HEK293 (cell line): ENCODE data around the gene PRTN3.
A peak's percentile ranks its signal among the peaks of the same experiment; 100 is the strongest.

Source experiments
- GLI4 ChIP-seq: fragments of 450-650 bp; formaldehyde crosslinking; IDR thresholded peaks from 2 replicates; pipeline ENCODE4 v1.5.1; 2016; ENCODE audit warnings: missing biosample characterization, missing genetic modification characterization
- HOXD13 ChIP-seq: sonication (generic); formaldehyde crosslinking; IDR thresholded peaks from 2 replicates; pipeline ENCODE4 v1.8.0; 2022; ENCODE audit warnings: missing genetic modification reagents, borderline replicate concordance
- SCRT2 ChIP-seq: fragments of 450-650 bp; formaldehyde crosslinking; IDR thresholded peaks from 2 replicates; pipeline ENCODE4 v1.5.1; 2016; ENCODE audit warnings: missing biosample characterization, missing genetic modification characterization
- ZBTB7A ChIP-seq: fragments of 450-650 bp; formaldehyde crosslinking; IDR thresholded peaks from 2 replicates; pipeline ENCODE4 v1.5.1; 2016; ENCODE audit warnings: low read depth, missing biosample characterization, missing genetic modification characterization
- ZNF146 ChIP-seq: fragments of 450-650 bp; formaldehyde crosslinking; IDR thresholded peaks from 2 replicates; pipeline ENCODE4 v1.5.1; 2016; ENCODE audit warnings: missing biosample characterization, missing genetic modification characterization
- ZNF202 ChIP-seq: fragments of 450-650 bp; formaldehyde crosslinking; IDR thresholded peaks from 2 replicates; pipeline ENCODE4 v1.5.1; 2016; ENCODE audit warnings: missing biosample characterization, missing genetic modification characterization, borderline replicate concordance
- ZNF292 ChIP-seq: fragments of 450-650 bp; formaldehyde crosslinking; IDR thresholded peaks from 2 replicates; pipeline ENCODE4 v1.5.1; 2016; ENCODE audit warnings: low read depth, missing biosample characterization, missing genetic modification characterization, borderline replicate concordance
- ZNF302 ChIP-seq: fragments of 450-650 bp; formaldehyde crosslinking; IDR thresholded peaks from 2 replicates; pipeline ENCODE4 v1.5.1; 2016; ENCODE audit warnings: missing biosample characterization, missing genetic modification characterization, low read depth
- ZNF335 ChIP-seq: fragments of 450-650 bp; formaldehyde crosslinking; conservative IDR thresholded peaks from 2 replicates; pipeline ENCODE4 v1.5.1; 2016; ENCODE audit warnings: missing biosample characterization, missing genetic modification characterization
- ZNF394 ChIP-seq: fragments of 450-650 bp; formaldehyde crosslinking; IDR thresholded peaks from 2 replicates; pipeline ENCODE4 v1.5.1; 2016; ENCODE audit warnings: missing biosample characterization, missing genetic modification characterization, mild to moderate bottlenecking, moderate library complexity, borderline replicate concordance
- ZNF426 ChIP-seq: fragments of 450-650 bp; formaldehyde crosslinking; IDR thresholded peaks from 2 replicates; pipeline ENCODE4 v1.5.1; 2017; ENCODE audit warnings: missing biosample characterization, missing genetic modification characterization, mild to moderate bottlenecking, inconsistent platforms, moderate library complexity
- ZNF48 ChIP-seq: fragments of 450-650 bp; formaldehyde crosslinking; IDR thresholded peaks from 2 replicates; pipeline ENCODE4 v1.5.1; 2016; ENCODE audit warnings: missing biosample characterization, missing genetic modification characterization
- ZNF530 ChIP-seq: fragments of 450-650 bp; formaldehyde crosslinking; IDR thresholded peaks from 2 replicates; pipeline ENCODE4 v1.5.1; 2016; ENCODE audit warnings: low read depth, missing biosample characterization, missing genetic modification characterization
- ZNF560 ChIP-seq: fragments of 450-650 bp; formaldehyde crosslinking; IDR thresholded peaks from 2 replicates; pipeline ENCODE4 v1.5.1; 2017; ENCODE audit warnings: missing biosample characterization, missing genetic modification characterization, borderline replicate concordance
- ZNF561 ChIP-seq: fragments of 450-650 bp; IDR thresholded peaks from 2 replicates; pipeline ENCODE4 v1.5.1; 2018; ENCODE audit warnings: missing biosample characterization, missing genetic modification characterization, borderline replicate concordance
- ZNF596 ChIP-seq: fragments of 450-650 bp; IDR thresholded peaks from 2 replicates; pipeline ENCODE4 v1.5.0; 2018; ENCODE audit warnings: missing biosample characterization, mild to moderate bottlenecking, missing genetic modification characterization, moderate library complexity
- TF ChIP-seq, protein P1 (sequence below): fragments of 450-650 bp; formaldehyde crosslinking; IDR thresholded peaks from 2 replicates; pipeline ENCODE4 v1.5.1; 2016; ENCODE audit warnings: missing biosample characterization, missing genetic modification characterization, borderline replicate concordance
- TF ChIP-seq, protein P2 (sequence below): fragments of 450-650 bp; formaldehyde crosslinking; IDR thresholded peaks from 2 replicates; pipeline ENCODE4 v1.5.1; 2016; ENCODE audit warnings: missing biosample characterization, missing genetic modification characterization, borderline replicate concordance
- TF ChIP-seq, protein P3 (sequence below): fragments of 450-650 bp; formaldehyde crosslinking; IDR thresholded peaks from 2 replicates; pipeline ENCODE4 v1.5.1; 2017; ENCODE audit warnings: missing biosample characterization, missing genetic modification characterization
- TF ChIP-seq, protein P4 (sequence below): fragments of 450-650 bp; formaldehyde crosslinking; optimal IDR thresholded peaks from 2 replicates; pipeline ENCODE3; 2016; ENCODE audit warnings: missing biosample characterization, mild to moderate bottlenecking, missing genetic modification characterization
- TF ChIP-seq, protein P5 (sequence below): fragments of 450-650 bp; formaldehyde crosslinking; IDR thresholded peaks from 2 replicates; pipeline ENCODE4 v1.5.1; 2016; ENCODE audit warnings: missing biosample characterization, missing genetic modification characterization, low read depth
- TF ChIP-seq, protein P6 (sequence below): fragments of 450-650 bp; formaldehyde crosslinking; IDR thresholded peaks from 2 replicates; pipeline ENCODE4 v1.5.1; 2016; ENCODE audit warnings: missing biosample characterization, missing genetic modification characterization
- TF ChIP-seq, protein P7 (sequence below): fragments of 450-650 bp; formaldehyde crosslinking; IDR thresholded peaks from 2 replicates; pipeline ENCODE4 v1.5.1; 2017; ENCODE audit warnings: missing biosample characterization, missing genetic modification characterization

PRTN3 gene

DNA sequence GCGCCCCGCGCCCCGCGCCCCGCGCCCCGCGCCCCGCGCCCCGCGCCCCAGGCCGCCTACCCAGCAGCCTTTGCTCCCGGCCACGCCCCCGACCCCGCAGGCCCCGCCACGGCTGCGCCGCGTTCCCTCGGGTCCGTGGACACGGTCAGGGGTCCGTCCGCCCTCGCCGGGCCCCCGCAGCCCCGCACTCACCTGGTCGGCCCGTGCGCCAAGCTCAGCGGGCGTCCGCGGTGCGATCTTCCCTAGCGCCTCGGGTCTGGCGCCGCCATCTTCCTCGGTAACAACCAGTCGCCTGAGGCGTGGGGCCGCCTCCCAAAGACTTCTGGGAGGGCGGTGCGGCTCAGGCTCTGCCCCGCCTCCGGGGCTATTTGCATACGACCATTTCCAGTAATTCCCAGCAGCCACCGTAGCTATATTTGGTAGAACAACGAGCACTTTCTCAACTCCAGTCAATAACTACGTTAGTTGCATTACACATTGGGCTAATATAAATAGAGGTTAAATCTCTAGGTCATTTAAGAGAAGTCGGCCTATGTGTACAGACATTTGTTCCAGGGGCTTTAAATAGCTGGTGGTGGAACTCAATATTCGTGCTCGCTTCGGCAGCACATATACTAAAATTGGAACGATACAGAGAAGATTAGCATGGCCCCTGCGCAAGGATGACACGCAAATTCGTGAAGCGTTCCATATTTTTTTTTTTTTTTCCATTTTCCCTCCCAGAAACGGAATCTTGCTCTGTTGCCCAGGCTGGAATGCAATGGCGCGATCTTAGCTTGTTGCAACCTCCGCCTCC lies 52.3 kb downstream of the PRTN3 start, which contains the start of the genes MED16 and RNU6-9 (continued):
- TF ChIP-seq, protein P1, sequence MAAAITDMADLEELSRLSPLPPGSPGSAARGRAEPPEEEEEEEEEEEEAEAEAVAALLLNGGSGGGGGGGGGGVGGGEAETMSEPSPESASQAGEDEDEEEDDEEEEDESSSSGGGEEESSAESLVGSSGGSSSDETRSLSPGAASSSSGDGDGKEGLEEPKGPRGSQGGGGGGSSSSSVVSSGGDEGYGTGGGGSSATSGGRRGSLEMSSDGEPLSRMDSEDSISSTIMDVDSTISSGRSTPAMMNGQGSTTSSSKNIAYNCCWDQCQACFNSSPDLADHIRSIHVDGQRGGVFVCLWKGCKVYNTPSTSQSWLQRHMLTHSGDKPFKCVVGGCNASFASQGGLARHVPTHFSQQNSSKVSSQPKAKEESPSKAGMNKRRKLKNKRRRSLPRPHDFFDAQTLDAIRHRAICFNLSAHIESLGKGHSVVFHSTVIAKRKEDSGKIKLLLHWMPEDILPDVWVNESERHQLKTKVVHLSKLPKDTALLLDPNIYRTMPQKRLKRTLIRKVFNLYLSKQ (tag by site-specific recombination) = no peak
- TF ChIP-seq GLI4 (tag by site-specific recombination) = no peak
- TF ChIP-seq, protein P2, sequence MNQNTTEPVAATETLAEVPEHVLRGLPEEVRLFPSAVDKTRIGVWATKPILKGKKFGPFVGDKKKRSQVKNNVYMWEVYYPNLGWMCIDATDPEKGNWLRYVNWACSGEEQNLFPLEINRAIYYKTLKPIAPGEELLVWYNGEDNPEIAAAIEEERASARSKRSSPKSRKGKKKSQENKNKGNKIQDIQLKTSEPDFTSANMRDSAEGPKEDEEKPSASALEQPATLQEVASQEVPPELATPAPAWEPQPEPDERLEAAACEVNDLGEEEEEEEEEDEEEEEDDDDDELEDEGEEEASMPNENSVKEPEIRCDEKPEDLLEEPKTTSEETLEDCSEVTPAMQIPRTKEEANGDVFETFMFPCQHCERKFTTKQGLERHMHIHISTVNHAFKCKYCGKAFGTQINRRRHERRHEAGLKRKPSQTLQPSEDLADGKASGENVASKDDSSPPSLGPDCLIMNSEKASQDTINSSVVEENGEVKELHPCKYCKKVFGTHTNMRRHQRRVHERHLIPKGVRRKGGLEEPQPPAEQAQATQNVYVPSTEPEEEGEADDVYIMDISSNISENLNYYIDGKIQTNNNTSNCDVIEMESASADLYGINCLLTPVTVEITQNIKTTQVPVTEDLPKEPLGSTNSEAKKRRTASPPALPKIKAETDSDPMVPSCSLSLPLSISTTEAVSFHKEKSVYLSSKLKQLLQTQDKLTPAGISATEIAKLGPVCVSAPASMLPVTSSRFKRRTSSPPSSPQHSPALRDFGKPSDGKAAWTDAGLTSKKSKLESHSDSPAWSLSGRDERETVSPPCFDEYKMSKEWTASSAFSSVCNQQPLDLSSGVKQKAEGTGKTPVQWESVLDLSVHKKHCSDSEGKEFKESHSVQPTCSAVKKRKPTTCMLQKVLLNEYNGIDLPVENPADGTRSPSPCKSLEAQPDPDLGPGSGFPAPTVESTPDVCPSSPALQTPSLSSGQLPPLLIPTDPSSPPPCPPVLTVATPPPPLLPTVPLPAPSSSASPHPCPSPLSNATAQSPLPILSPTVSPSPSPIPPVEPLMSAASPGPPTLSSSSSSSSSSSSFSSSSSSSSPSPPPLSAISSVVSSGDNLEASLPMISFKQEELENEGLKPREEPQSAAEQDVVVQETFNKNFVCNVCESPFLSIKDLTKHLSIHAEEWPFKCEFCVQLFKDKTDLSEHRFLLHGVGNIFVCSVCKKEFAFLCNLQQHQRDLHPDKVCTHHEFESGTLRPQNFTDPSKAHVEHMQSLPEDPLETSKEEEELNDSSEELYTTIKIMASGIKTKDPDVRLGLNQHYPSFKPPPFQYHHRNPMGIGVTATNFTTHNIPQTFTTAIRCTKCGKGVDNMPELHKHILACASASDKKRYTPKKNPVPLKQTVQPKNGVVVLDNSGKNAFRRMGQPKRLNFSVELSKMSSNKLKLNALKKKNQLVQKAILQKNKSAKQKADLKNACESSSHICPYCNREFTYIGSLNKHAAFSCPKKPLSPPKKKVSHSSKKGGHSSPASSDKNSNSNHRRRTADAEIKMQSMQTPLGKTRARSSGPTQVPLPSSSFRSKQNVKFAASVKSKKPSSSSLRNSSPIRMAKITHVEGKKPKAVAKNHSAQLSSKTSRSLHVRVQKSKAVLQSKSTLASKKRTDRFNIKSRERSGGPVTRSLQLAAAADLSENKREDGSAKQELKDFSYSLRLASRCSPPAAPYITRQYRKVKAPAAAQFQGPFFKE = no peak
- no peak for TF ChIP-seq ZNF560 (tag by site-specific recombination)
- no peak for TF ChIP-seq HOXD13 (CRISPR knock-in tag)
- TF ChIP-seq ZNF202 (tag by site-specific recombination) = no peak
- TF ChIP-seq ZNF561 (tag by site-specific recombination) = no peak
- no peak for TF ChIP-seq ZNF302 (tag by site-specific recombination)
- TF ChIP-seq ZNF394 (tag by site-specific recombination) = peak; percentile 37; the same call in 1 of the 2 replicates
- 0 out of 2 replicates have a peak, but pooled peaks have one; percentile 29 for TF ChIP-seq ZNF335 (tag by site-specific recombination)
- no peak for TF ChIP-seq SCRT2
- no peak for TF ChIP-seq ZNF530 (tag by site-specific recombination)
- TF ChIP-seq ZNF48 (tag by site-specific recombination) = no peak
- TF ChIP-seq, protein P3, sequence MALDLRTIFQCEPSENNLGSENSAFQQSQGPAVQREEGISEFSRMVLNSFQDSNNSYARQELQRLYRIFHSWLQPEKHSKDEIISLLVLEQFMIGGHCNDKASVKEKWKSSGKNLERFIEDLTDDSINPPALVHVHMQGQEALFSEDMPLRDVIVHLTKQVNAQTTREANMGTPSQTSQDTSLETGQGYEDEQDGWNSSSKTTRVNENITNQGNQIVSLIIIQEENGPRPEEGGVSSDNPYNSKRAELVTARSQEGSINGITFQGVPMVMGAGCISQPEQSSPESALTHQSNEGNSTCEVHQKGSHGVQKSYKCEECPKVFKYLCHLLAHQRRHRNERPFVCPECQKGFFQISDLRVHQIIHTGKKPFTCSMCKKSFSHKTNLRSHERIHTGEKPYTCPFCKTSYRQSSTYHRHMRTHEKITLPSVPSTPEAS (tag by site-specific recombination) = no peak
- TF ChIP-seq ZBTB7A (tag by site-specific recombination) = no peak
- TF ChIP-seq, protein P4, sequence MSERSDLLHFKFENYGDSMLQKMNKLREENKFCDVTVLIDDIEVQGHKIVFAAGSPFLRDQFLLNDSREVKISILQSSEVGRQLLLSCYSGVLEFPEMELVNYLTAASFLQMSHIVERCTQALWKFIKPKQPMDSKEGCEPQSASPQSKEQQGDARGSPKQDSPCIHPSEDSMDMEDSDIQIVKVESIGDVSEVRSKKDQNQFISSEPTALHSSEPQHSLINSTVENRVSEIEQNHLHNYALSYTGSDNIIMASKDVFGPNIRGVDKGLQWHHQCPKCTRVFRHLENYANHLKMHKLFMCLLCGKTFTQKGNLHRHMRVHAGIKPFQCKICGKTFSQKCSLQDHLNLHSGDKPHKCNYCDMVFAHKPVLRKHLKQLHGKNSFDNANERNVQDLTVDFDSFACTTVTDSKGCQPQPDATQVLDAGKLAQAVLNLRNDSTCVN (tag by site-specific recombination) = peak; percentile 44
- TF ChIP-seq, protein P5, sequence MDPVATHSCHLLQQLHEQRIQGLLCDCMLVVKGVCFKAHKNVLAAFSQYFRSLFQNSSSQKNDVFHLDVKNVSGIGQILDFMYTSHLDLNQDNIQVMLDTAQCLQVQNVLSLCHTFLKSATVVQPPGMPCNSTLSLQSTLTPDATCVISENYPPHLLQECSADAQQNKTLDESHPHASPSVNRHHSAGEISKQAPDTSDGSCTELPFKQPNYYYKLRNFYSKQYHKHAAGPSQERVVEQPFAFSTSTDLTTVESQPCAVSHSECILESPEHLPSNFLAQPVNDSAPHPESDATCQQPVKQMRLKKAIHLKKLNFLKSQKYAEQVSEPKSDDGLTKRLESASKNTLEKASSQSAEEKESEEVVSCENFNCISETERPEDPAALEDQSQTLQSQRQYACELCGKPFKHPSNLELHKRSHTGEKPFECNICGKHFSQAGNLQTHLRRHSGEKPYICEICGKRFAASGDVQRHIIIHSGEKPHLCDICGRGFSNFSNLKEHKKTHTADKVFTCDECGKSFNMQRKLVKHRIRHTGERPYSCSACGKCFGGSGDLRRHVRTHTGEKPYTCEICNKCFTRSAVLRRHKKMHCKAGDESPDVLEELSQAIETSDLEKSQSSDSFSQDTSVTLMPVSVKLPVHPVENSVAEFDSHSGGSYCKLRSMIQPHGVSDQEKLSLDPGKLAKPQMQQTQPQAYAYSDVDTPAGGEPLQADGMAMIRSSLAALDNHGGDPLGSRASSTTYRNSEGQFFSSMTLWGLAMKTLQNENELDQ (tag by site-specific recombination) = no peak
- TF ChIP-seq ZNF596 (tag by site-specific recombination) = no peak
- TF ChIP-seq, protein P6, sequence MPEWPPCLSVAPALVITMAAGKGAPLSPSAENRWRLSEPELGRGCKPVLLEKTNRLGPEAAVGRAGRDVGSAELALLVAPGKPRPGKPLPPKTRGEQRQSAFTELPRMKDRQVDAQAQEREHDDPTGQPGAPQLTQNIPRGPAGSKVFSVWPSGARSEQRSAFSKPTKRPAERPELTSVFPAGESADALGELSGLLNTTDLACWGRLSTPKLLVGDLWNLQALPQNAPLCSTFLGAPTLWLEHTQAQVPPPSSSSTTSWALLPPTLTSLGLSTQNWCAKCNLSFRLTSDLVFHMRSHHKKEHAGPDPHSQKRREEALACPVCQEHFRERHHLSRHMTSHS (tag by site-specific recombination) = no peak
- TF ChIP-seq ZNF292 (tag by site-specific recombination) = no peak
- TF ChIP-seq, protein P7, sequence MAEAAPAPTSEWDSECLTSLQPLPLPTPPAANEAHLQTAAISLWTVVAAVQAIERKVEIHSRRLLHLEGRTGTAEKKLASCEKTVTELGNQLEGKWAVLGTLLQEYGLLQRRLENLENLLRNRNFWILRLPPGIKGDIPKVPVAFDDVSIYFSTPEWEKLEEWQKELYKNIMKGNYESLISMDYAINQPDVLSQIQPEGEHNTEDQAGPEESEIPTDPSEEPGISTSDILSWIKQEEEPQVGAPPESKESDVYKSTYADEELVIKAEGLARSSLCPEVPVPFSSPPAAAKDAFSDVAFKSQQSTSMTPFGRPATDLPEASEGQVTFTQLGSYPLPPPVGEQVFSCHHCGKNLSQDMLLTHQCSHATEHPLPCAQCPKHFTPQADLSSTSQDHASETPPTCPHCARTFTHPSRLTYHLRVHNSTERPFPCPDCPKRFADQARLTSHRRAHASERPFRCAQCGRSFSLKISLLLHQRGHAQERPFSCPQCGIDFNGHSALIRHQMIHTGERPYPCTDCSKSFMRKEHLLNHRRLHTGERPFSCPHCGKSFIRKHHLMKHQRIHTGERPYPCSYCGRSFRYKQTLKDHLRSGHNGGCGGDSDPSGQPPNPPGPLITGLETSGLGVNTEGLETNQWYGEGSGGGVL = no peak
- no peak for TF ChIP-seq ZNF146 (tag by site-specific recombination)
- no peak for TF ChIP-seq ZNF426
